Fibroblast of the conjunctiva (primary cell): ENCODE results near the gene PCDHGB5.
"Not testable (repeated sequence)": the region's sequence is repeated elsewhere in the genome, so short reads cannot be mapped to it uniquely, and the experiment has no call there.

Experiments used
- DNase-seq: peaks from one replicate; pipeline ENCODE4 v3.0.0-alpha.2; 2010; ENCODE audit warnings: low read depth

Gene PCDHGB5

GRCh38 chr5:141382469-141383294, 15.1 kb upstream of the PCDHGB5 start, which contains the start of gene PCDHGA7:
Gene PCDHGA7 (plus strand): TSS chr5:141382742. CDS start chr5:141382900, 158 bp downstream.
- DNase-seq = peak; percentile 14

- no peak for DNase-seq
These were observed 14.4 kb upstream of the PCDHGB5 start for GRCh38 chr5:141383345-141383744.

DNA sequence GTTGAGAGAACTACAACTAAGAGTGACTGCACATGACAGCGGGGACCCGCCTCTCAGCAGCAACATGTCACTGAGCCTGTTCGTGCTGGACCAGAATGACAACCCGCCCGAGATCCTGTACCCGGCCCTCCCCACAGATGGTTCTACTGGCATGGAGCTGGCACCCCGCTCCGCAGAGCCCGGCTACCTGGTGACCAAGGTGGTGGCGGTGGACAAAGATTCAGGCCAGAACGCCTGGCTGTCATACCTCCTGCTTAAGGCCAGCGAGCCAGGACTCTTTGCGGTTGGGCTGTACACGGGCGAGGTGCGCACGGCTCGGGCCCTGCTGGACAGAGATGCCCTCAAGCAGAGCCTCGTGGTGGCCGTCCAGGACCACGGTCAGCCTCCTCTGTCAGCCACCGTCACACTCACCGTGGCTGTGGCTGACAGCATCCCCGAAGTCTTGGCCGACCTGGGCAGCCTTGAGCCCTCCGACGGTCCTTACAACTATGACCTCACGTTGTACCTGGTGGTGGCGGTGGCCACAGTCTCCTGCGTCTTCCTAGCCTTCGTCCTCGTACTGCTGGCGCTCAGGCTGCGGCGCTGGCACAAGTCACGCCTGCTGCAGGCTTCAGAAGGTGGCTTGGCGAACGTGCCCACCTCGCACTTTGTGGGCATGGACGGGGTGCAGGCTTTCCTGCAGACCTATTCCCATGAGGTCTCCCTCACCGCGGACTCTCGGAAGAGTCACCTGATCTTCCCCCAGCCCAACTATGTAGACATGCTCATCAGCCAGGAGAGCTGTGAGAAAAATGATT, 13.1 kb upstream of the PCDHGB5 start:
- DNase-seq = no peak

DNA sequence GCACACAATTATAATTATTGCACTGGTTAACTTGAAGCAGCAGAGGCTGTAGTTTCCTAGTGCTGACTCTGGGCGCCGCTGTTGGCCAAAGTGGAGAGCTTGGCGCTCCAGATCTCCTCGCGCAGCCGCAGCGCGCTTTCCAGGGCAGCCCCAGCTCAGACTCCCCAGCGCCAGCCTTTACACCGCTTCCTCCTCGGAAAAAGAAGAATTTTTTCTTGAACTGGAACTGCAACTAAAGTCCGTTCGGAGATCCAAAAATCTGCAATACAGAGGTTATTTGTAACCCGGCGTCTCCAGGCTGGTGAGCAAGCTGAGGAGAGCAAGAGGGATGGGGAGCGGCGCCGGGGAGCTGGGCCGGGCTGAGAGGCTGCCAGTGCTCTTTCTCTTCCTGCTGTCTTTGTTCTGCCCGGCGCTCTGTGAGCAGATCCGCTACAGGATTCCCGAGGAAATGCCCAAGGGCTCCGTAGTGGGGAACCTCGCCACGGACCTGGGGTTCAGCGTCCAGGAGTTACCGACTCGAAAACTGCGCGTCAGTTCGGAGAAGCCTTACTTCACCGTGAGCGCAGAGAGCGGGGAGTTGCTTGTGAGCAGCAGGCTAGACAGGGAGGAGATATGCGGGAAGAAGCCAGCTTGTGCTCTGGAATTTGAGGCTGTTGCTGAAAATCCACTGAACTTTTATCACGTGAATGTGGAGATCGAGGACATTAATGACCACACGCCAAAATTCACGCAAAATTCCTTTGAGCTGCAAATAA, 10.0 kb upstream of the PCDHGB5 start, which contains the start of gene PCDHGB4:
Gene PCDHGB4, plus strand, starts transcription at position 142 of the 755 bp plus-strand sequence. Its CDS starts 187 bp downstream, at position 329.
- not testable (repeated sequence) for DNase-seq

GRCh38 chr5:141388661-141389060, 9.1 kb upstream of the PCDHGB5 start:
- DNase-seq = no peak

DNA sequence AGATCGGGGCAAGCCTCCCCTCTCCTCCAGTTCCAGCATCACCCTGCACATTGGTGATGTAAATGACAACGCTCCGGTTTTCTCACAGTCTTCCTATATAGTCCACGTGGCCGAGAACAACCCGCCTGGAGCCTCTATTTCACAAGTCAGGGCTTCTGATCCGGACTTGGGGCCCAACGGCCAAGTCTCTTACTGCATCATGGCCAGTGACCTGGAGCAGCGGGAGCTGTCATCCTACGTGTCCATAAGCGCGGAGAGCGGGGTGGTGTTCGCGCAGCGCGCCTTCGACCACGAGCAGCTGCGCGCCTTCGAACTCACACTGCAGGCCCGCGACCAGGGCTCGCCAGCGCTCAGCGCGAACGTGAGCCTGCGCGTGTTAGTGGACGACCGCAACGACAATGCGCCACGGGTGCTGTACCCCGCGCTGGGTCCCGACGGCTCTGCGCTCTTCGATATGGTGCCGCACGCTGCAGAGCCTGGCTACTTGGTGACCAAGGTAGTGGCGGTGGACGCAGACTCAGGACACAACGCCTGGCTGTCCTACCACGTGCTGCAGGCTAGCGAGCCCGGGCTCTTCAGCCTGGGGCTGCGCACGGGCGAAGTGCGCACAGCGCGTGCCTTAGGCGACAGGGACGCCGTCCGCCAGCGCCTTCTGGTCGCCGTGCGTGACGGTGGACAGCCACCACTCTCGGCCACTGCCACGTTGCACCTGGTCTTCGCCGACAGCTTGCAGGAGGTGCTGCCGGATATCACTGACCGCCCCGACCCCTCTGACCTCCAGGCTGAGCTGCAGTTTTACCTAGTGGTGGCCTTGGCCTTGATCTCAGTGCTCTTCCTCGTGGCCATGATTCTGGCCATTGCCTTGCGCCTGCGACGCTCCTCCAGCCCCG, 8.3 kb upstream of the PCDHGB5 start:
- DNase-seq = no peak

DNA sequence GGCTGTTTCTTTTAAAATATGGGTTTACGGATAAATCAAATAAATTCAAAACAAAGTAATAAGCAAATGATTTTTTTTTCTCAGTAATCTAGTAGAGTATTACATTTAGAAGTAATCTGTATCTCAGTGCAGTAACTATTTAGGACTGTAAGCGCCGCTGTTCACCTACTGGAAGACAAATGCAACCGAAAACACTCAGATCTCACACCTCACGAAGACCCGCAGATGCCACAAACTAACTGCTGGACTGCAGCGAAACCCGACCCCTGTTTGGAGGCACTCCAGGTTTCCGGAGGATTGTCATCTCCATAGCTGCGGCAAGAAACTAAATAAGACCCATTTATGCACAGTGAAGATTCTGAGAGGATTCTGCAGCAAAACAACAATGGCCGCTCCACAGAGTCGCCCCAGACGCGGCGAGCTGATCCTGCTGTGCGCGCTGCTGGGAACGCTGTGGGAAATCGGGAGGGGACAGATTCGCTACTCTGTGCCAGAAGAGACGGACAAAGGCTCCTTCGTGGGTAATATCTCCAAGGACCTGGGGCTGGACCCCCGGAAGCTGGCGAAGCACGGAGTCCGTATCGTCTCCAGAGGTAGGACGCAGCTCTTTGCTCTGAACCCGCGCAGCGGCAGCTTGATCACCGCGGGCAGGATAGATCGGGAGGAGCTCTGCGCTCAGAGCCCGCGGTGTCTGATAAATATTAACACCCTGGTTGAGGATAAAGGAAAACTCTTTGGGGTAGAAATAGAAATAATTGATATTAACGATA, 5.1 kb upstream of the PCDHGB5 start, which contains the start of gene PCDHGA8:
Gene PCDHGA8, plus strand, starts transcription at position 205 of the 770 bp plus-strand sequence. Its CDS starts 181 bp downstream, at position 386.
- DNase-seq = no peak

- no peak for DNase-seq
These were observed 4.5 kb upstream of the PCDHGB5 start for GRCh38 chr5:141393267-141393666.

- not testable (repeated sequence) for DNase-seq
These were observed 3.2 kb upstream of the PCDHGB5 start for GRCh38 chr5:141394401-141395187.

DNA sequence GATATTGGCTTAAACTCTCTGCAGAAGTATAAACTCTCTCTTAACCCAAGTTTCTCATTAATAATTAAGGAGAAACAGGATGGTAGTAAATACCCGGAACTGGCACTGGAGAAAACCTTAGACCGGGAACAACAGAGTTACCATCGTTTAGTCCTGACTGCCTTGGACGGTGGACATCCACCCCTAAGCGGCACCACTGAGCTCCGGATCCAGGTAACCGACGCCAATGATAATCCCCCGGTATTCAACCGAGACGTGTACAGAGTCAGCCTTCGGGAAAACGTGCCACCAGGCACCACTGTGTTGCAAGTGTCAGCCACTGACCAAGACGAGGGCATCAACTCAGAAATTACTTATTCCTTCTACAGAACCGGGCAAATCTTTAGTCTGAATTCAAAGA, 861 bp downstream of the PCDHGB5 start:
- DNase-seq = no peak

- no peak for DNase-seq
These were observed 2.0 kb downstream of the PCDHGB5 start for GRCh38 chr5:141399555-141400258.

GRCh38 chr5:141402553-141403243, 5.0 kb downstream of the PCDHGB5 start, which contains the start of gene PCDHGA9:
Gene PCDHGA9 (plus strand): TSS chr5:141402778. CDS start chr5:141402953, 175 bp downstream.
- no peak for DNase-seq

- no peak for DNase-seq
These were observed 5.6 kb downstream of the PCDHGB5 start for GRCh38 chr5:141403387-141403786.

DNA sequence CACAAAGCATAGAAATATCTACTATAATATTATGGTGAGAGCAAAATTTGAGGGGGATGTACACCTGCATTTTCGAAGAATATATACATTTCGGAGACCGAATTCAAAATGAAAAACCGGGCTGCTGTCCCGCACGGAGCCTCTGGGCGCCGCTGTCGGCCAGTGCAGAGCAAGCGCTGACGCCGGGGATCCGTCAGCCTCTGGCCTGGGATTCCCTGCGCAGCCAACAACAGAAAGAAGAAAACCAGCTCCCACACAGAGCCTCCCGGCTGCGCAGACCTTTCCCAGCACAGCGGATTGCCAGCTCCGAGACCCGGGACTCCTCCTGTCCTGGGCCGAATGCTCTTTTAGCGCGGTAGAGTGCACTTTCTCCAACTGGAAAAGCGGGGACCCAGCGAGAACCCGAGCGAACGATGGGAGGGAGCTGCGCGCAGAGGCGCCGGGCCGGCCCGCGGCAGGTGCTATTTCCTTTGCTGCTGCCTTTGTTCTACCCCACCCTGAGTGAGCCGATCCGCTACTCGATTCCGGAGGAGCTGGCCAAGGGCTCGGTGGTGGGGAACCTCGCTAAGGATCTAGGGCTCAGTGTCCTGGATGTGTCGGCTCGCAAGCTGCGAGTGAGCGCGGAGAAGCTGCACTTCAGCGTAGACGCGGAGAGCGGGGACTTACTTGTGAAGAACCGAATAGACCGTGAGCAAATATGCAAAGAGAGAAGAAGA, 10.2 kb downstream of the PCDHGB5 start, which contains the start of gene PCDHGB6:
Gene PCDHGB6, plus strand, starts transcription at position 232 of the 716 bp plus-strand sequence. Its CDS starts 182 bp downstream, at position 414.
- not testable (repeated sequence) for DNase-seq

DNA sequence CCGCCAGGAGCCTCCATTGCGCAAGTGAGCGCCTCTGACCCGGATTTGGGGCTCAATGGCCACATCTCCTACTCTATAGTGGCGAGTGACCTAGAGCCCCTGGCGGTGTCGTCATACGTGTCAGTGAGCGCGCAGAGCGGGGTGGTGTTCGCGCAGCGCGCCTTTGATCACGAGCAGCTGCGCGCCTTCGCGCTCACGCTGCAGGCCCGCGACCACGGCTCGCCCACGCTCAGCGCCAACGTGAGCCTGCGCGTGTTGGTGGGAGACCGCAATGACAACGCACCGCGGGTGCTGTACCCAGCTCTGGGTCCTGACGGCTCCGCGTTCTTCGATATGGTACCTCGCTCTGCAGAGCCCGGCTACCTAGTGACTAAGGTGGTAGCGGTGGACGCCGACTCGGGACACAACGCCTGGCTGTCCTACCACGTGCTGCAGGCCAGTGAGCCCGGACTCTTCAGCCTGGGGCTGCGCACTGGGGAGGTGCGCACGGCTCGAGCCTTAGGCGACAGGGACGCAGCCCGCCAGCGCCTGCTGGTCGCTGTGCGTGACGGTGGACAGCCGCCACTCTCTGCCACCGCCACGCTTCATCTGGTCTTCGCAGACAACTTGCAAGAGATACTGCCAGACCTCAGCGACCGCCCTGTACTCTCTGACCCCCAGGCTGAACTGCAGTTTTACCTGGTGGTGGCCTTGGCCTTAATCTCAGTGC, 12.0 kb downstream of the PCDHGB5 start:
- no peak for DNase-seq

DNA sequence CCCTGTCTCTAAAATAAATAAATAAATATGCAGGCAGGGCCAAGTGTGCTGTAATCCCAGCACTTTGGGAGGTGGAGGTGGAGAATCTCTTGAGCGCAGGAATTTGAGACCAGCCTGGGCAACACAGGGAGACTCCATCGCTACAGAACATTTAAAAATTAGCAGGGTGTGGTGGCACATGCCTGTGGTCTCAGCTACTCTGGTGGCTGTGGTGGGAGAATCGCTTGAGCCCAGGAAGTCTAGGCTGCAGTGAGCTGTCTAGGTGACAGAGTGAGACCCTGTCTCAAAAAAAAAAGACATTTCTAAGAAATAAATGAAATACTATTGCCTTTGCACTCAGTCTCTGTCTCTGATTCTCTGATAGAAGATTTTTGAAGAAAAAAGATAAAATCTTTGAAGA, 13.8 kb downstream of the PCDHGB5 start:
- DNase-seq = no peak
